Progenitor cell of endocrine pancreas (in vitro differentiated cells): Measurements from ENCODE around the gene IRS2. TPM values are rescaled to one million over a fixed set of nuclear protein-coding genes. Genes with fewer than 3 reads are reported as not detected.

ENCODE experiments used
- DNase-seq: peaks from one replicate; pipeline ENCODE4 v3.0.0; 2021; ENCODE audit warnings: low spot score; ENCODE audit not compliant: unreplicated experiment
- H3K27ac Mint-ChIP-seq: 2 replicates; pipeline ENCODE4 v1.8.0; 2021; ENCODE audit warnings: mild to moderate bottlenecking, moderate library complexity, mixed read lengths
- H3K27me3 Mint-ChIP-seq: 2 replicates; pipeline ENCODE4 v1.8.0; 2021; ENCODE audit warnings: mixed read lengths
- H3K36me3 Mint-ChIP-seq: 2 replicates; pipeline ENCODE4 v1.8.0; 2022; ENCODE audit warnings: mixed read lengths; ENCODE audit not compliant: insufficient read depth
- H3K4me1 Mint-ChIP-seq: 2 replicates; pipeline ENCODE4 v1.8.0; 2021; ENCODE audit warnings: low read depth, mixed read lengths
- H3K4me3 Mint-ChIP-seq: 2 replicates; pipeline ENCODE4 v1.8.0; 2021; ENCODE audit warnings: low read depth, mild to moderate bottlenecking, moderate library complexity, mixed read lengths
- H3K9me3 Mint-ChIP-seq: 2 replicates; pipeline ENCODE4 v1.8.0; 2021; ENCODE audit warnings: low read depth, mixed read lengths
- CTCF ChIP-seq: fragments of 200-600 bp; sonication (generic); IDR thresholded peaks from one replicate; pipeline ENCODE4 v1.5.0; 2021; ENCODE audit warnings: antibody characterized with exemption, mild to moderate bottlenecking; ENCODE audit not compliant: unreplicated experiment
- total RNA-seq: library from RNA; stranded (reverse); gene quantifications from 2 replicates; pipeline ENCODE4 v1.2.1, GENCODE V29; 2021

IRS2 gene
- total RNA-seq, 1 donor from 2014 or later, result 11.9 TPM

GRCh38 chr13:109770436-109770835, 15.9 kb downstream of the IRS2 start:
- TF ChIP-seq CTCF, result no peak
- H3K36me3 Mint-ChIP-seq, result peaks cover 11% of the 10 kb centered on the region
- DNase-seq, result no peak
- H3K9me3 Mint-ChIP-seq, result peaks cover 4% of the 10 kb centered on the region
- H3K4me3 Mint-ChIP-seq, result no peak overlapping the region
- H3K4me1 Mint-ChIP-seq, result peaks cover 4% of the 10 kb centered on the region
- no peak overlapping the region for H3K27ac Mint-ChIP-seq
- no peaks in the 10 kb centered on the region for H3K27me3 Mint-ChIP-seq

GRCh38 chr13:109769921-109770320, 16.5 kb downstream of the IRS2 start:
- Mint-ChIP-seq H3K4me3 (no peak overlapping the region), H3K9me3 (peaks cover 4% of the 10 kb centered on the region), H3K27me3 (no peaks in the 10 kb centered on the region), H3K27ac (no peak overlapping the region), H3K4me1 (peaks cover 4% of the 10 kb centered on the region), H3K36me3 (peaks cover 11% of the 10 kb centered on the region)
- no peak for DNase-seq
- no peak for TF ChIP-seq CTCF

- H3K4me1 Mint-ChIP-seq, result peaks cover 4% of the 10 kb centered on the region
- H3K36me3 Mint-ChIP-seq, result peaks cover 11% of the 10 kb centered on the region
- H3K27ac Mint-ChIP-seq, result peak overlapping the region; percentile 16
- no peaks in the 10 kb centered on the region for H3K27me3 Mint-ChIP-seq
- no peak for DNase-seq
- TF ChIP-seq CTCF, result no peak
- H3K4me3 Mint-ChIP-seq, result no peak overlapping the region
- peaks cover 4% of the 10 kb centered on the region for H3K9me3 Mint-ChIP-seq
Observed at GRCh38 chr13:109769275-109769674, 17.1 kb downstream of the IRS2 start.

GRCh38 chr13:109768616-109769015, 17.8 kb downstream of the IRS2 start:
- TF ChIP-seq CTCF, result no peak
- DNase-seq, result no peak
- Mint-ChIP-seq H3K27ac (no peak overlapping the region), H3K4me3 (no peak overlapping the region), H3K27me3 (no peaks in the 10 kb centered on the region), H3K4me1 (peaks cover 4% of the 10 kb centered on the region), H3K9me3 (no peaks in the 10 kb centered on the region), H3K36me3 (peaks cover 10% of the 10 kb centered on the region)

GRCh38 chr13:109768176-109768575, 18.2 kb downstream of the IRS2 start:
- H3K36me3 Mint-ChIP-seq, result peaks cover 6% of the 10 kb centered on the region
- no peaks in the 10 kb centered on the region for H3K27me3 Mint-ChIP-seq
- H3K9me3 Mint-ChIP-seq, result no peaks in the 10 kb centered on the region
- no peaks in the 10 kb centered on the region for H3K4me1 Mint-ChIP-seq
- H3K4me3 Mint-ChIP-seq, result no peak overlapping the region
- H3K27ac Mint-ChIP-seq, result no peak overlapping the region
- no peak for DNase-seq
- TF ChIP-seq CTCF, result no peak
